ENCODE results near the gene C22orf39.

DNA sequence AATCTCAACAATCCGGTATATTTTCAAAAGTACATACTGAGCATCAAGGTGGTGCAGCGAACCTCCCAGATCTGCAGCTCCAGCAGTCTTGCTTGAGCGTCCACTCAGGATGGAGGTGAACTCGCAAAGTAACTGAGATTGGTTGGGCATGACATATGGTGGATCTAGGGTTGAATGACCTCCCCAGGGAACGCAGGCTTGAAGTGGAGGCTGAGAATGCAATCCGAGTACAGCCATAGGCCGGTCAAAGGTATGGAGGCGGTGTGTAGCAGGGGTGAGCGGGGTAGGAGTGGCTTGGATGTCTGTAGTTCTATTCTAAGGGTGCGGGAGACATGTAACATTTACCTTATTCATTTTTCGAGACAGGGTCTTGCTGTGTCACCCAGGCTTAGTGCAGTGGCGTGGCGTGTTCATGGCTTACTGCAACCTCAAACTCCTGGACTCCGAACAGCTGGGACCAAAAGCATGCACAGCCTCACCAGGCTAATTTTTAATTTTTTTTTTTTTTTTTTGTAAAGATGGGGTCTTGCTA, 631 bp upstream of the C22orf39 start:
- TF ChIP-seq POLR2AphosphoS5 (IDR thresholded peaks at IDR 0.05) (no peak), POLR2A (IDR thresholded peaks at IDR 0.05) (no peak)
- TF ChIP-seq, protein P1, sequence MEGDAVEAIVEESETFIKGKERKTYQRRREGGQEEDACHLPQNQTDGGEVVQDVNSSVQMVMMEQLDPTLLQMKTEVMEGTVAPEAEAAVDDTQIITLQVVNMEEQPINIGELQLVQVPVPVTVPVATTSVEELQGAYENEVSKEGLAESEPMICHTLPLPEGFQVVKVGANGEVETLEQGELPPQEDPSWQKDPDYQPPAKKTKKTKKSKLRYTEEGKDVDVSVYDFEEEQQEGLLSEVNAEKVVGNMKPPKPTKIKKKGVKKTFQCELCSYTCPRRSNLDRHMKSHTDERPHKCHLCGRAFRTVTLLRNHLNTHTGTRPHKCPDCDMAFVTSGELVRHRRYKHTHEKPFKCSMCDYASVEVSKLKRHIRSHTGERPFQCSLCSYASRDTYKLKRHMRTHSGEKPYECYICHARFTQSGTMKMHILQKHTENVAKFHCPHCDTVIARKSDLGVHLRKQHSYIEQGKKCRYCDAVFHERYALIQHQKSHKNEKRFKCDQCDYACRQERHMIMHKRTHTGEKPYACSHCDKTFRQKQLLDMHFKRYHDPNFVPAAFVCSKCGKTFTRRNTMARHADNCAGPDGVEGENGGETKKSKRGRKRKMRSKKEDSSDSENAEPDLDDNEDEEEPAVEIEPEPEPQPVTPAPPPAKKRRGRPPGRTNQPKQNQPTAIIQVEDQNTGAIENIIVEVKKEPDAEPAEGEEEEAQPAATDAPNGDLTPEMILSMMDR (IDR thresholded peaks at IDR 0.05): no peak

All from prostate gland (tissue), 2 donors.